Osteocyte (in vitro differentiated cells): ENCODE results near the gene EXOC4. TPM values are rescaled to one million over a fixed set of nuclear protein-coding genes. Genes with fewer than 3 reads are reported as not detected.
"Not testable (repeated sequence)": the region's sequence is repeated elsewhere in the genome, so short reads cannot be mapped to it uniquely, and the experiment has no call there.

ENCODE experiments used
- DNase-seq: peaks from one replicate; pipeline ENCODE4 v3.0.0; 2021; ENCODE audit warnings: mixed read lengths; ENCODE audit not compliant: unreplicated experiment; ENCODE audit errors: extremely low spot score
- H3K27ac Mint-ChIP-seq: one replicate; pipeline ENCODE4 v1.8.0; 2021; ENCODE audit warnings: mild to moderate bottlenecking, mixed read lengths; ENCODE audit not compliant: unreplicated experiment
- H3K27me3 Mint-ChIP-seq: one replicate; pipeline ENCODE4 v1.8.0; 2021; ENCODE audit warnings: mixed read lengths; ENCODE audit not compliant: unreplicated experiment
- H3K36me3 Mint-ChIP-seq: one replicate; pipeline ENCODE4 v1.8.0; 2021; ENCODE audit warnings: mixed read lengths; ENCODE audit not compliant: unreplicated experiment
- H3K4me1 Mint-ChIP-seq: one replicate; pipeline ENCODE4 v1.8.0; 2021; ENCODE audit warnings: mixed read lengths; ENCODE audit not compliant: unreplicated experiment
- H3K4me3 Mint-ChIP-seq: one replicate; pipeline ENCODE4 v1.8.0; 2021; ENCODE audit warnings: mild to moderate bottlenecking, moderate library complexity, mixed read lengths; ENCODE audit not compliant: unreplicated experiment
- H3K9me3 Mint-ChIP-seq: one replicate; pipeline ENCODE4 v1.8.0; 2021; ENCODE audit warnings: mixed read lengths; ENCODE audit not compliant: unreplicated experiment
- CTCF ChIP-seq: fragments of 200-600 bp; sonication (generic); IDR thresholded peaks from 2 replicates; pipeline ENCODE4 v1.5.0; 2021; ENCODE audit warnings: antibody characterized with exemption, mild to moderate bottlenecking, moderate library complexity
- total RNA-seq: library from RNA; stranded (reverse); gene quantifications from 2 replicates; pipeline ENCODE4 v1.2.1, GENCODE V29; 2021

EXOC4 gene
- total RNA-seq, 1 donor from 2014 or later = 99.9 TPM

- no peak overlapping the region for H3K27ac Mint-ChIP-seq
- H3K27me3 Mint-ChIP-seq = no peaks in the 10 kb centered on the region
- DNase-seq = no peak
- H3K36me3 Mint-ChIP-seq = no peaks in the 10 kb centered on the region
- H3K9me3 Mint-ChIP-seq = no peaks in the 10 kb centered on the region
- no peaks in the 10 kb centered on the region for H3K4me1 Mint-ChIP-seq
- no peak overlapping the region for H3K4me3 Mint-ChIP-seq
- no peak for TF ChIP-seq CTCF
These were observed 635.4 kb downstream of the EXOC4 start for GRCh38 chr7:133888061-133888930.

- Mint-ChIP-seq H3K4me3 (no peak overlapping the region), H3K4me1 (no peaks in the 10 kb centered on the region), H3K36me3 (no peaks in the 10 kb centered on the region), H3K27ac (no peak overlapping the region), H3K9me3 (no peaks in the 10 kb centered on the region), H3K27me3 (no peaks in the 10 kb centered on the region)
- TF ChIP-seq CTCF = no peak
- DNase-seq = no peak
These were observed 651.9 kb downstream of the EXOC4 start for GRCh38 chr7:133904776-133905175.

- not testable (repeated sequence) for H3K27ac Mint-ChIP-seq, H3K4me3 Mint-ChIP-seq, H3K9me3 Mint-ChIP-seq, H3K27me3 Mint-ChIP-seq, H3K36me3 Mint-ChIP-seq, DNase-seq, H3K4me1 Mint-ChIP-seq
These were observed 653.7 kb downstream of the EXOC4 start for GRCh38 chr7:133906553-133906952.

- no peaks in the 10 kb centered on the region for H3K4me1 Mint-ChIP-seq
- no peak overlapping the region for H3K27ac Mint-ChIP-seq
- peaks cover 2% of the 10 kb centered on the region for H3K36me3 Mint-ChIP-seq
- H3K9me3 Mint-ChIP-seq = no peaks in the 10 kb centered on the region
- no peak for TF ChIP-seq CTCF
- DNase-seq = no peak
- H3K27me3 Mint-ChIP-seq = no peaks in the 10 kb centered on the region
- H3K4me3 Mint-ChIP-seq = no peak overlapping the region
These were observed 657.9 kb downstream of the EXOC4 start for GRCh38 chr7:133910761-133911160.

- Mint-ChIP-seq H3K27me3 (no peaks in the 10 kb centered on the region), H3K4me3 (no peak overlapping the region), H3K9me3 (no peaks in the 10 kb centered on the region), H3K36me3 (peaks cover 3% of the 10 kb centered on the region), H3K4me1 (no peaks in the 10 kb centered on the region), H3K27ac (no peak overlapping the region)
- no peak for TF ChIP-seq CTCF
- no peak for DNase-seq
These were observed 658.8 kb downstream of the EXOC4 start for GRCh38 chr7:133911724-133912123.
